Astrocyte of the cerebellum (primary cell): ENCODE results near the gene OCLN.
"Not testable (repeated sequence)": the region's sequence is repeated elsewhere in the genome, so short reads cannot be mapped to it uniquely, and the experiment has no call there.

Experiments used
- DNase-seq: peaks from one replicate; pipeline ENCODE4 v3.0.0-alpha.2; 2011; ENCODE audit warnings: low read depth
- H3K4me3 ChIP-seq: 2 replicates; pipeline ENCODE4 v1.5.1; 2011; ENCODE audit warnings: mild to moderate bottlenecking, low read depth, low read length, moderate library complexity
- CTCF ChIP-seq: IDR thresholded peaks from 2 replicates; pipeline ENCODE4 v1.5.1; 2012; ENCODE audit warnings: low read length, low read depth, moderate library complexity, mild to moderate bottlenecking; ENCODE audit errors: missing control alignments
- in situ Hi-C: cut with HindIII; loops from 2 replicates; pipeline ENCODE4 v1.10.0; 2017; ENCODE audit warnings: low sequenced_read_pairs

The OCLN gene

GRCh38 chr5:69502767-69503488 lies 10.3 kb downstream of the OCLN start:
- H3K4me3 ChIP-seq, result no peak overlapping the region
- no peak for DNase-seq
- in situ Hi-C loops, result no loop called here
- no peak for TF ChIP-seq CTCF

- DNase-seq, result no peak
Observed at GRCh38 chr5:69504036-69504435, 11.4 kb downstream of the OCLN start.

GRCh38 chr5:69505306-69505705 lies 12.7 kb downstream of the OCLN start:
- DNase-seq, result no peak
- in situ Hi-C loops, result no loop called here
- no peak overlapping the region for H3K4me3 ChIP-seq
- no peak for TF ChIP-seq CTCF

More at GRCh38 chr5:69504036-69504435, 11.4 kb downstream of the OCLN start:
- in situ Hi-C loops, result no loop called here
- TF ChIP-seq CTCF, result no peak
- no peak overlapping the region for H3K4me3 ChIP-seq

DNA sequence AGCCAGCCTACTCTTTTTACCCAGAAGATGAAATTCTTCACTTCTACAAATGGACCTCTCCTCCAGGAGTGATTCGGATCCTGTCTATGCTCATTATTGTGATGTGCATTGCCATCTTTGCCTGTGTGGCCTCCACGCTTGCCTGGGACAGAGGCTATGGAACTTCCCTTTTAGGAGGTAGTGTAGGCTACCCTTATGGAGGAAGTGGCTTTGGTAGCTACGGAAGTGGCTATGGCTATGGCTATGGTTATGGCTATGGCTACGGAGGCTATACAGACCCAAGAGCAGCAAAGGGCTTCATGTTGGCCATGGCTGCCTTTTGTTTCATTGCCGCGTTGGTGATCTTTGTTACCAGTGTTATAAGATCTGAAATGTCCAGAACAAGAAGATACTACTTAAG lies 16.6 kb downstream of the OCLN start:
- in situ Hi-C loops, result no loop called here
- TF ChIP-seq CTCF, result no peak
- H3K4me3 ChIP-seq, result no peak overlapping the region
- DNase-seq, result no peak

GRCh38 chr5:69510694-69511093 lies 18.1 kb downstream of the OCLN start:
- no peak overlapping the region for H3K4me3 ChIP-seq
- no peak for TF ChIP-seq CTCF
- in situ Hi-C loops, result no loop called here
- no peak for DNase-seq

GRCh38 chr5:69512740-69513260 lies 20.2 kb downstream of the OCLN start:
- in situ Hi-C loops, result no loop called here
- DNase-seq, result peak; percentile 49
- TF ChIP-seq CTCF, result no peak
- no peak overlapping the region for H3K4me3 ChIP-seq

DNA sequence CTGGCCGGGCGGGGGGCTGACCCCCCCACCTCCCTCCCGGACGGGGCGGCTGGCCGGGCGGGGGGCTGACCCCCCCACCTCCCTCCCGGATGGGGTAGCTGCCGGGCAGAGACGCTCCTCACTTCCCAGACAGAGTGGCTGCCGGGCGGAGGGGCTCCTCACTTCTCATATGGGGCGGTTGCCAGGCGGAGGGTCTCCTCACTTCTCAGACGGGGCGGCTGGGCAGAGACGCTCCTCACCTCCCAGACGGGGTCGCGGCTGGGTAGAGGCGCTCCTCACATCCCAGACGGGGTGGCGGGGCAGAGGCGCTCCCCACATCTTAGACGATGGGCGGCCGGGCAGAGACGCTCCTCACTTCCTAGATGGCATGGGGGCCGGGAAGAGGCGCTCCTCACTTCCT lies 23.0 kb downstream of the OCLN start:
- in situ Hi-C loops, H3K4me3 ChIP-seq, DNase-seq: not testable (repeated sequence)
